ENCODE data around the gene PCBP4. TPM values are rescaled to one million over a fixed set of nuclear protein-coding genes. Genes with fewer than 3 reads are reported as not detected.

Gene PCBP4
- total RNA-seq, 2 donors from 2014 or later, result 73.8 to 119 TPM

GRCh38 chr3:51943451-51944391, 23.5 kb downstream of the PCBP4 start:
- Histone ChIP-seq H3K27me3 (no peaks in the 10 kb centered on the region), H3K4me1 (peaks cover 0 to 32% of the 10 kb centered on the region in 2 donors), H3K36me3 (no peaks in the 10 kb centered on the region), H3K4me3 (peak overlapping the region in 1 of 2 donors; percentile 80), H3K9me3 (no peaks in the 10 kb centered on the region), H3K27ac (peak overlapping the region; percentile 95 to 96)
- no peak for DNase-seq (ENCODE audit: low spot score)
- no peak for TF ChIP-seq CTCF (IDR thresholded peaks at IDR 0.05)

GRCh38 chr3:51942603-51943450, 24.4 kb downstream of the PCBP4 start:
- TF ChIP-seq CTCF (IDR thresholded peaks at IDR 0.05), result no peak
- Histone ChIP-seq H3K4me3 (peak overlapping the region; percentile 29 to 80), H3K36me3 (peaks cover 9% of the 10 kb centered on the region), H3K4me1 (peaks cover 0 to 32% of the 10 kb centered on the region in 2 donors), H3K27me3 (no peaks in the 10 kb centered on the region), H3K9me3 (no peaks in the 10 kb centered on the region), H3K27ac (peak overlapping the region; percentile 95 to 96)
- peak; percentile 82 for DNase-seq (ENCODE audit: low spot score)

GRCh38 chr3:51941798-51942602, 25.3 kb downstream of the PCBP4 start, which contains the start of the genes PARP3 and RRP9:
Gene PARP3 (plus strand): TSS chr3:51942363. CDS start chr3:51943356, 993 bp downstream.
Gene RRP9 (minus strand): TSS chr3:51941904. CDS start chr3:51941867, 37 bp downstream.
- Histone ChIP-seq H3K36me3 (peaks cover 17% of the 10 kb centered on the region), H3K9me3 (no peaks in the 10 kb centered on the region), H3K4me3 (peak within 1 kb of the TSS; percentile 57 to 80), H3K27me3 (no peaks in the 10 kb centered on the region), H3K4me1 (peaks cover 0 to 32% of the 10 kb centered on the region in 2 donors), H3K27ac (peak within 1 kb of the TSS; percentile 95 to 96)
- DNase-seq (ENCODE audit: low spot score), result peak; percentile 100
- peak; percentile 97 to 99 for TF ChIP-seq CTCF (IDR thresholded peaks at IDR 0.05)

- H3K4me1 ChIP-seq, result peaks cover 0 to 32% of the 10 kb centered on the region in 2 donors
- DNase-seq (ENCODE audit: low spot score), result no peak
- H3K36me3 ChIP-seq, result peaks cover 23% of the 10 kb centered on the region
- H3K4me3 ChIP-seq, result peak overlapping the region; percentile 57 to 80
- no peak for TF ChIP-seq CTCF (IDR thresholded peaks at IDR 0.05)
- no peaks in the 10 kb centered on the region for H3K27me3 ChIP-seq
- no peaks in the 10 kb centered on the region for H3K9me3 ChIP-seq
- H3K27ac ChIP-seq, result peak overlapping the region; percentile 36 to 67
Observed at GRCh38 chr3:51941463-51941797, 25.8 kb downstream of the PCBP4 start.

Data from right atrium auricular region (tissue), 2 donors.